Endothelial cell (in vitro differentiated cells): ENCODE results near the gene AVEN. TPM values are rescaled to one million over a fixed set of nuclear protein-coding genes. Genes with fewer than 3 reads are reported as not detected.
A peak's percentile ranks its signal among the peaks of the same experiment; 100 is the strongest.

Source experiments
- DNase-seq: peaks from one replicate; pipeline ENCODE4 v3.0.0; 2021; ENCODE audit warnings: low spot score
- H3K27ac Mint-ChIP-seq: one replicate; pipeline ENCODE4 v1.8.0; 2021; ENCODE audit warnings: mixed read lengths, inconsistent platforms; ENCODE audit not compliant: unreplicated experiment
- H3K27me3 Mint-ChIP-seq: one replicate; pipeline ENCODE4 v1.8.0; 2021; ENCODE audit warnings: mild to moderate bottlenecking, moderate library complexity, mixed read lengths, inconsistent platforms; ENCODE audit not compliant: unreplicated experiment
- H3K36me3 Mint-ChIP-seq: one replicate; pipeline ENCODE4 v1.8.0; 2021; ENCODE audit warnings: mild to moderate bottlenecking, low read depth, mixed read lengths, inconsistent platforms; ENCODE audit not compliant: unreplicated experiment
- H3K4me1 Mint-ChIP-seq: one replicate; pipeline ENCODE4 v1.8.0; 2021; ENCODE audit warnings: mild to moderate bottlenecking, mixed read lengths, inconsistent platforms; ENCODE audit not compliant: unreplicated experiment
- H3K4me3 Mint-ChIP-seq: one replicate; pipeline ENCODE4 v1.8.0; 2021; ENCODE audit warnings: mild to moderate bottlenecking, mixed read lengths, inconsistent platforms; ENCODE audit not compliant: unreplicated experiment
- H3K9me3 Mint-ChIP-seq: one replicate; pipeline ENCODE4 v1.8.0; 2021; ENCODE audit warnings: mixed read lengths, inconsistent platforms; ENCODE audit not compliant: unreplicated experiment
- CTCF ChIP-seq: fragments of 200-600 bp; sonication (generic); IDR thresholded peaks from one replicate; pipeline ENCODE4 v1.5.0; 2021; ENCODE audit warnings: antibody characterized with exemption; ENCODE audit not compliant: unreplicated experiment
- total RNA-seq: library from RNA; stranded (reverse); fragmentation: NEBNext Ultra II Directional; extraction: Animal tissue kit (Norgen Biotek cat#: 25700); gene quantifications from one replicate; pipeline ENCODE4 v1.2.1, GENCODE V29; 2021; ENCODE audit not compliant: unreplicated experiment

Gene AVEN
- total RNA-seq, 1 donor from 2014 or later, result 14.8 TPM

DNA sequence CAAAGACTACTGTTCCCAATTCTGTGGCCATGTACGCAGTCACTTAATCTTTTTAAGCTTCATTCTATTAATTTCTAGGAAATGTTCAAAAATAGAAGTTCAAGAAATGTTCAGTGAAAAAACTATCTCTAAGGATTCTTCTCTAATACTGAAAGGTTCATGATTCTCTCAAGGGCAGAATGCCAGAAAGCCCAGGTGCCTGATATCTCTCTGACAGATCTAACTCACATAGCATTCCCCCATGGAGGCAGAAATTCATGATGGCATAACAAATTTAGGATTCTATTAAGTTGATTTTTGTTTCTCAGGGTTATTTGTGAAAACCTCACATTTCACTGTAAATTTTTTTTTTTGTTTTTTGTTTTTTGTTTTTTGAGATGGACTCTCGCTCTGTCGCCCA lies 53.3 kb downstream of the AVEN start:
- H3K27me3 Mint-ChIP-seq, result peaks cover 2% of the 10 kb centered on the region
- H3K4me3 Mint-ChIP-seq, result no peak overlapping the region
- H3K36me3 Mint-ChIP-seq, result no peaks in the 10 kb centered on the region
- DNase-seq, result no peak
- peak overlapping the region; percentile 36 for H3K27ac Mint-ChIP-seq
- H3K4me1 Mint-ChIP-seq, result peaks cover 16% of the 10 kb centered on the region
- no peaks in the 10 kb centered on the region for H3K9me3 Mint-ChIP-seq
- no peak for TF ChIP-seq CTCF

DNA sequence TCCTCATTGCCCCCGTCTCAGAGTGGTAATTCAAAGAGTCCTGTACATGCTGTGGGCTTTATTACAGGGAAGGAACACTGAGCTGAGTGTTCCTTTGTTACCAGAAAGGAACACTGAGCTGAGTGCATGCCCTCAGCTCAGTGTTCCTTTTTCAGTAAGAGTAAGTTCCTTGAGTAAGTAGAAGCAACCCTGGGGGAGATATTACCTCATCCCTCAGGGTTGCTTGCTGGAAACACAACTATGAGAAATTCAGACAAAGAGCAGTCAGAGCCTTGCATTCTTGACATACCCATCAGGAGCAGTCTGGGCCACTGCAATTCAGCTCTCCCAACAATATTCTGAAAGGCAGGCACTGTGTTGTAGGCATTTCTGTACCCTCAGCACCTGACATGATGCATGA lies 53.7 kb downstream of the AVEN start:
- peaks cover 16% of the 10 kb centered on the region for H3K4me1 Mint-ChIP-seq
- TF ChIP-seq CTCF, result no peak
- peak overlapping the region; percentile 48 for H3K27ac Mint-ChIP-seq
- no peak for DNase-seq
- no peaks in the 10 kb centered on the region for H3K9me3 Mint-ChIP-seq
- no peak overlapping the region for H3K4me3 Mint-ChIP-seq
- no peaks in the 10 kb centered on the region for H3K36me3 Mint-ChIP-seq
- H3K27me3 Mint-ChIP-seq, result peaks cover 2% of the 10 kb centered on the region

DNA sequence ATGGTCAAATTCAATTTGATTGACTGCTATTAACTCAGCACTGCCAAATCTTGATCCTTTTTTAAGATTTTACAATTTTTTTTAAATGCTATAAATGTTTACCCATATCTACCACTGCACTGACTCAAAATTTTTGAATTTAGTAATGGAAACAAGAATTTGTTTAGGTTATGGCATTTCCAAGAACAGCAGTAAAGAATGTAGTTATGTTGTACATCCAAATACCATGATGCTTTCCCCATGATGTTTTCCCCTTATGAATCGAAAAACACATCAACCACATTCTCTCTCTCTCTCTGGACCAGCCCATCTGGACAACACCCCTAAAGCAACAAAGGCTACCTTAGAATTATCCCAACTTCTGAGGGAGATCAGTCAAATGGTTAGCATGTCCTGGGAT lies 56.5 kb downstream of the AVEN start:
- no peaks in the 10 kb centered on the region for H3K9me3 Mint-ChIP-seq
- no peak overlapping the region for H3K4me3 Mint-ChIP-seq
- H3K27me3 Mint-ChIP-seq, result peaks cover 2% of the 10 kb centered on the region
- no peak for DNase-seq
- H3K27ac Mint-ChIP-seq, result no peak overlapping the region
- no peaks in the 10 kb centered on the region for H3K36me3 Mint-ChIP-seq
- TF ChIP-seq CTCF, result no peak
- H3K4me1 Mint-ChIP-seq, result peaks cover 14% of the 10 kb centered on the region

GRCh38 chr15:33980159-33980558 lies 58.8 kb downstream of the AVEN start:
- Mint-ChIP-seq H3K36me3 (no peaks in the 10 kb centered on the region), H3K27ac (no peak overlapping the region), H3K4me1 (peaks cover 7% of the 10 kb centered on the region), H3K27me3 (peaks cover 2% of the 10 kb centered on the region), H3K4me3 (no peak overlapping the region), H3K9me3 (no peaks in the 10 kb centered on the region)
- no peak for TF ChIP-seq CTCF
- no peak for DNase-seq

GRCh38 chr15:33975022-33975565 lies 63.9 kb downstream of the AVEN start:
- H3K4me3 Mint-ChIP-seq, result no peak overlapping the region
- H3K9me3 Mint-ChIP-seq, result no peaks in the 10 kb centered on the region
- no peak overlapping the region for H3K27ac Mint-ChIP-seq
- H3K27me3 Mint-ChIP-seq, result no peaks in the 10 kb centered on the region
- H3K36me3 Mint-ChIP-seq, result no peaks in the 10 kb centered on the region
- no peak for TF ChIP-seq CTCF
- DNase-seq, result no peak
- H3K4me1 Mint-ChIP-seq, result no peaks in the 10 kb centered on the region
